IMR-90 (cell line): Measurements from ENCODE around the gene MTF1. TPM values are rescaled to one million over a fixed set of nuclear protein-coding genes. Genes with fewer than 3 reads are reported as not detected.

Experiments used
- ATAC-seq: fragments of 200-7000 bp; cut with Tn5 transposase; 2 replicates; pipeline ENCODE4 v1.9.1; 2020; ENCODE audit warnings: low read depth, mild to moderate bottlenecking, moderate library complexity
- BruUV-seq: library from RNA; stranded (reverse); fragments of 400-500 nt; replicated peaks from 2 replicates; lab custom pipeline; 2021; lab: Mats Ljungman, UMichigan
- CTCF ChIA-PET: fragments of 300-600 bp; formaldehyde crosslinking; extraction: SDS; loops from one replicate; lab custom pipeline; 2021; ENCODE audit warnings: antibody characterized with exemption; lab: Yijun Ruan, JAX
- POLR2A ChIA-PET: fragments of 300-600 bp; sonication (Branson Sonifier 250); formaldehyde crosslinking; loops from one replicate; lab custom pipeline; 2022; ENCODE audit warnings: antibody characterized with exemption; ENCODE audit not compliant: unreplicated experiment; lab: Charles Lee
- DNase-seq: peaks from one replicate; pipeline ENCODE4 v3.0.0; 2013
- H2AFZ ChIP-seq: replicated peaks from 2 replicates; pipeline ENCODE3; 2013; ENCODE audit warnings: low read length, mild to moderate bottlenecking; ENCODE audit not compliant: poor library complexity
- H2AK5ac ChIP-seq: 2 replicates; pipeline ENCODE4 v1.6.1; 2013; ENCODE audit warnings: low read depth, low read length, inconsistent platforms
- H2AK9ac ChIP-seq: replicated peaks from 2 replicates; pipeline ENCODE3; 2013; ENCODE audit warnings: mild to moderate bottlenecking, low read depth, low read length, moderate library complexity; ENCODE audit not compliant: poor library complexity
- H2BK120ac ChIP-seq: 2 replicates; pipeline ENCODE4 v1.6.1; 2013; ENCODE audit warnings: low read depth, low read length, inconsistent platforms
- H2BK15ac ChIP-seq: 3 replicates; pipeline ENCODE4 v1.6.1; 2013; ENCODE audit warnings: low read depth, low read length, inconsistent platforms
- H2BK20ac ChIP-seq: 2 replicates; pipeline ENCODE4 v1.6.1; 2013; ENCODE audit warnings: low read depth, mild to moderate bottlenecking, inconsistent platforms, low read length, moderate library complexity
- H2BK5ac ChIP-seq: 2 replicates; pipeline ENCODE4 v1.6.1; 2013; ENCODE audit warnings: mild to moderate bottlenecking, low read depth, low read length, inconsistent platforms; ENCODE audit not compliant: poor library complexity, severe bottlenecking
- H3K14ac ChIP-seq: replicated peaks from 2 replicates; pipeline ENCODE4 v1.6.1; 2013; ENCODE audit warnings: low read depth, low read length, inconsistent platforms
- H3K18ac ChIP-seq: 2 replicates; pipeline ENCODE4 v1.6.1; 2013; ENCODE audit warnings: low read depth, low read length, control low read depth
- H3K23ac ChIP-seq: 2 replicates; pipeline ENCODE4 v1.6.1; 2013; ENCODE audit warnings: low read depth, low read length, inconsistent platforms
- H3K27ac ChIP-seq: 2 replicates; pipeline ENCODE4 v1.5.1; 2013; ENCODE audit warnings: mild to moderate bottlenecking, control low read depth, low read length; ENCODE audit not compliant: insufficient read depth
- H3K27me3 ChIP-seq: 2 replicates; pipeline ENCODE4 v1.6.1; 2013; ENCODE audit warnings: low read length; ENCODE audit not compliant: control insufficient read depth, insufficient read depth
- H3K36me3 ChIP-seq: 2 replicates; pipeline ENCODE4 v1.6.1; 2013; ENCODE audit warnings: low read length, mixed read lengths; ENCODE audit not compliant: control insufficient read depth, insufficient read depth
- H3K4ac ChIP-seq: 2 replicates; pipeline ENCODE4 v1.6.1; 2013; ENCODE audit warnings: low read depth, low read length, inconsistent platforms
- H3K4me1 ChIP-seq: 2 replicates; pipeline ENCODE4 v1.6.1; 2013; ENCODE audit warnings: low read length, mixed read lengths; ENCODE audit not compliant: control insufficient read depth, insufficient read depth
- H3K4me2 ChIP-seq: 2 replicates; pipeline ENCODE4 v1.6.1; 2013; ENCODE audit warnings: low read depth, mild to moderate bottlenecking, control low read depth, low read length, moderate library complexity
- H3K4me3 ChIP-seq: 2 replicates; pipeline ENCODE4 v1.5.1; 2013; ENCODE audit warnings: low read depth, mild to moderate bottlenecking, control low read depth, low read length, moderate library complexity; ENCODE audit not compliant: insufficient read depth
- H3K56ac ChIP-seq: 2 replicates; pipeline ENCODE4 v1.6.1; 2013; ENCODE audit warnings: low read length, inconsistent platforms; ENCODE audit not compliant: insufficient read depth; ENCODE audit errors: extremely low read depth
- H3K79me1 ChIP-seq, 2 experiments: 2 replicates each; pipeline ENCODE4 v1.6.1; 2013; ENCODE audit warnings: low read length in 2 of 2, inconsistent platforms in 1 of 2, low read depth in 1 of 2
- H3K9ac ChIP-seq: 2 replicates; pipeline ENCODE4 v1.6.1; 2013; ENCODE audit warnings: low read depth, low read length, control low read depth
- H3K9me1 ChIP-seq: 2 replicates; pipeline ENCODE4 v1.6.1; 2013; ENCODE audit warnings: low read length, inconsistent platforms; ENCODE audit not compliant: insufficient read depth
- H3K9me3 ChIP-seq: 2 replicates; pipeline ENCODE4 v1.6.1; 2013; ENCODE audit warnings: low read length; ENCODE audit not compliant: control insufficient read depth, insufficient read depth
- H4K20me1 ChIP-seq: 2 replicates; pipeline ENCODE4 v1.6.1; 2013; ENCODE audit warnings: low read length, inconsistent platforms; ENCODE audit not compliant: insufficient read depth
- H4K5ac ChIP-seq: 2 replicates; pipeline ENCODE4 v1.6.1; 2013; ENCODE audit warnings: mild to moderate bottlenecking, low read depth, low read length, control low read depth
- H4K8ac ChIP-seq, 2 experiments: 2 replicates each; pipeline ENCODE4 v1.6.1; 2013; ENCODE audit warnings: low read depth in 2 of 2, low read length in 2 of 2, control low read depth in 1 of 2, inconsistent platforms in 1 of 2
- H4K91ac ChIP-seq: 2 replicates; pipeline ENCODE4 v1.6.1; 2013; ENCODE audit warnings: low read depth, low read length, inconsistent platforms; ENCODE audit not compliant: insufficient read depth
- FOS ChIP-seq: fragments of 150-350 bp; IDR thresholded peaks from 2 replicates; pipeline ENCODE4 v1.6.1; 2016; ENCODE audit warnings: low read depth, low read length
- MAZ ChIP-seq: IDR thresholded peaks from 2 replicates; pipeline ENCODE4 v1.6.1; 2012; ENCODE audit warnings: low read depth, mild to moderate bottlenecking, low read length, improper control_type of control experiment, moderate library complexity, borderline replicate concordance
- POLR2A ChIP-seq: IDR thresholded peaks from 2 replicates; pipeline ENCODE4 v1.6.1; 2012; ENCODE audit warnings: mild to moderate bottlenecking, low read depth, low read length
- USF2 ChIP-seq: fragments of 150-350 bp; IDR thresholded peaks from 2 replicates; pipeline ENCODE4 v1.6.1; 2017; ENCODE audit warnings: mild to moderate bottlenecking, antibody characterized with exemption, low read length, low read depth
- WGBS, 2 experiments: methylation state at CpG; one replicate each; pipeline versions ENCODE4 v1.1.5 to v1.1.7; 2013; ENCODE audit warnings: missing lambda C conversion rate in 2 of 2; ENCODE audit not compliant: insufficient read length in 1 of 2; ENCODE audit errors: extremely low coverage in 2 of 2; 5-methylcytosine and 5-hydroxymethylcytosine counted together
- dilution Hi-C: fragments of 300-500 bp; cut with HindIII; formaldehyde crosslinking; loops from one replicate; pipeline ENCODE4 v1.14.3; 2018; ENCODE audit warnings: low sequenced_read_pairs; ENCODE audit not compliant: unreplicated experiment
- in situ Hi-C: fragments of 300-500 bp; cut with MboI; formaldehyde crosslinking; loops from 3 replicates; pipeline ENCODE4 v1.14.3; 2019; ENCODE audit warnings: low sequenced_read_pairs, inconsistent platforms, mixed read lengths
- intact Hi-C: fragments of 100-400 bp; cut with micrococcal nuclease; formaldehyde crosslinking; loops from 2 replicates; pipeline ENCODE4 v1.10.0; 2022
- polyA plus RNA-seq, 3 experiments: library from polyadenylated mRNA; depleted of rRNA; stranded (reverse); fragments of >200 nt; gene quantifications; 2 replicates each; pipeline ENCODE4 v1.2.3, GENCODE V29; 2012; ENCODE audit warnings: low replicate concordance in 1 of 3
- total RNA-seq: library from RNA; depleted of rRNA; stranded (reverse); fragments of >200 nt; gene quantifications from 2 replicates; pipeline ENCODE4 v1.2.3, GENCODE V29; 2012

MTF1 gene
- total and polyA plus RNA-seq, 2 of the 4 experiments (the other 2 are of a cell fraction) = 2.3 to 4.7 TPM

GRCh38 chr1:37872692-37873091 lies 13.3 kb upstream of the MTF1 start:
- ATAC-seq (no peak), DNase-seq (no peak)
- Histone ChIP-seq H2BK120ac (no peak overlapping the region), H2AK9ac (no peak overlapping the region), H4K20me1 (no peaks in the 10 kb centered on the region), H2BK5ac (no peak overlapping the region), H3K56ac (no peak overlapping the region), H3K27me3 (no peaks in the 10 kb centered on the region), H3K4ac (no peak overlapping the region), H3K9me1 (no peaks in the 10 kb centered on the region), H3K36me3 (peaks cover 47% of the 10 kb centered on the region), H4K91ac (no peak overlapping the region), H3K9me3 (no peaks in the 10 kb centered on the region), H3K4me2 (no peak overlapping the region), H4K8ac (no peak overlapping the region), H2AK5ac (no peak overlapping the region), H4K5ac (no peak overlapping the region), H3K9ac (no peak overlapping the region), H3K18ac (no peak overlapping the region), H3K79me1 (no peaks in the 10 kb centered on the region; a peak in 2 of 4 replicates), H2BK20ac (no peak overlapping the region), H3K23ac (no peak overlapping the region), H3K14ac (no peak overlapping the region), H2AFZ (no peak overlapping the region), H2BK15ac (no peak overlapping the region), H3K4me3 (no peak overlapping the region), H3K4me1 (no peaks in the 10 kb centered on the region), H3K27ac (no peak overlapping the region)
- dilution Hi-C loops = no loop called here
- no CpG with 5 or more reads among the region's 1 CpG for WGBS, 2 experiments
- intact Hi-C loops = no loop called here
- BruUV-seq = no TSS peak
- TF ChIP-seq POLR2A (no peak), FOS (no peak), USF2 (no peak), MAZ (no peak)
- in situ Hi-C loops = no loop called here
- ChIA-PET POLR2A (interaction anchor here (0.6 kb wide), 1 partner anchor 65 kb away, joined by 3 read pairs; the partner anchor contains the start of genes C1orf122 and YRDC), CTCF (no interaction called here)
